Right renal cortex interstitium (tissue), 3 donors: Measurements from ENCODE around the gene MKRN3. TPM values are rescaled to one million over a fixed set of nuclear protein-coding genes. Genes with fewer than 3 reads are reported as not detected.

Experiments used
- DNase-seq, 3 donors: peaks; one replicate each; pipeline ENCODE4 v3.0.0-alpha.2; 2013; ENCODE audit warnings: low read depth in 3 of 3, low spot score in 2 of 3
- polyA plus RNA-seq, 3 donors: library from polyadenylated mRNA; unstranded; fragments of 120-200 nt; gene quantifications; one replicate each; pipeline ENCODE4 v1.2.1, GENCODE V29; 2013; ENCODE audit not compliant: insufficient read length in 3 of 3

MKRN3 gene
- polyA plus RNA-seq, result 1 to 10 TPM in 2 of 3 donors, under 1 TPM in 1; 0.89 to 1.9 (median 1.8) TPM

DNA sequence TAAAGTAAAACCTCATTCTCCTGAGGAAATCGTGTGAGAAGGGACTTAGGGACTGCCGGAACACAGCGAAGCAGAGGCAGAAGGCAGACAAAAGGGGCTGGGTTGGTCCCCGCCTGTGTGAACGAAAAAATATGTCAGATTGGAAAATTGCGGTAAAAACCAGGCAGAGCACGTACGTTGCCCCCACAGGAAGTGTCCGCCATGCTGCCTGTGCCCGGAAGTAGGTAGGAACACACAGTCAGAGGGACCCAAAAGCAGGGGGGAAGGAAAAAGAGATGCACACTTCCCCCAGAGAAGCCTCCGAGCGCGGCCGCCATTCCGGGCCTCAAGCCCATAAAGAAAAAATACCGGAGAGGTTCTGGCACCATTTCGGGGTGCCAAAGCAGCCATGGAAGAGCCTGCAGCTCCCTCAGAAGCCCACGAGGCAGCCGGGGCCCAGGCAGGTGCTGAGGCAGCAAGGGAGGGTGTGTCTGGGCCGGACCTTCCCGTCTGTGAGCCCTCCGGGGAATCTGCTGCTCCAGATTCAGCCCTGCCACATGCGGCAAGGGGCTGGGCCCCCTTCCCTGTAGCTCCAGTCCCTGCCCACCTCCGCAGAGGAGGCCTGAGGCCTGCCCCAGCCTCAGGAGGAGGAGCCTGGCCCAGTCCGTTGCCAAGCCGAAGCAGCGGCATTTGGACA is at the start of gene MKRN3:
MKRN3 (plus strand) TSS at position 280 of the 676 bp plus-strand sequence; CDS start at position 389, 109 bp downstream.
- no peak for DNase-seq

DNA sequence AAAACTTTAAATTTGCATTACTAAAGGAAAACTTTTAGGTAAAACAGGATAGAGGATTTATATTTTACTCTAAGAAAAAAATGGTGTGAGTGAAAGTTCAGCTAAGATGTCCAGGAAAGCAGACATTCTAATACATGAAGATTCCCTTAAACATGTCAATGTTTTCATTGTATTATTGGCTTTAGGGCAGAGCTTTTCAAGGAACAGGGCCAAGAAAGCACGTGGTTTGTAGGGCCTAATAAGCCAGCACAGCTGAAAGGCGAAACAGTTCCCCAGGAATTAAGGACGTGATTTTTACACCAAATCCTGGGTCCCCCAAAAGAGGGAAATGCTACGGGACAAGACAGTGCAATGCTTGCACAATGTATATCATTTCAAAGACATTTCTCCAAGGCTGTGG is 48.6 kb upstream of the MKRN3 start:
- no peak for DNase-seq

DNA sequence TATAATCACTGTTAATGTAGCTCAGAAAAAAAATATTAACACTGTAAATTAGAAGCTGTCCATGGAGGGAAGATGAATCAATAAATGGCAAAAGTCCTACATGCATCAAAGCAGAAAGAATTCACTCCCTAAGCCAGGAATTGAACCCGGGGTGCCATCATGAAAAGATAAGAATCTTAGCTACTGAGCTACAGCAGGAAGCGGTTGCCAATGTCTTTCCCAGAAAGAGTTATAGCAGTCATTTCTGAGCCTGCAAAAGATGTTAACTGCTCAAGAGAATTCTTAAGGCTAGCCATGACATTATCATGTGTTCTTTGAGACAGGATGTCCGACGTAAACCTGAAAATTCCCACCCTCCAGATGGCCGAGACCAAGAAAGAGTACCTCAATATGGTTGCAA is 47.4 kb upstream of the MKRN3 start:
- DNase-seq, result no peak

DNA sequence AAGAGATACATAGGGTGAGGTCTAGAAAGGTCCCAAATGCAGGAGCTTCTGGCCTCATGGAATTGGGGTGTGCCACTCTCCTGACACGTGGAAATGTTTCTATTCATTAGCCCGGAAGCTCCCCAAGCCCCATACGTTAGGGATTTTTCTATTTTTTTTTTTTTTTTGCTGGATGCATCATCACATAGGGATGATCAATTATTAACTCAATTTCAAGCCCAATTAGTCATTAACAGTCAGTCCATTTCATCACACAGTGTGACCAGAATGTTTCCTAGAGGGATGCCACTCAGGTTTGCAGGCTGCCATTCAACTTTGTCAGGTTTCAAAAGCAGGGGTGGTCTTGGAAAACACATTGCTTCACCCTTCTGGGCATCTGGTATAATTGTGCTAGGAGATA is 40.7 kb upstream of the MKRN3 start:
- no peak for DNase-seq

DNA sequence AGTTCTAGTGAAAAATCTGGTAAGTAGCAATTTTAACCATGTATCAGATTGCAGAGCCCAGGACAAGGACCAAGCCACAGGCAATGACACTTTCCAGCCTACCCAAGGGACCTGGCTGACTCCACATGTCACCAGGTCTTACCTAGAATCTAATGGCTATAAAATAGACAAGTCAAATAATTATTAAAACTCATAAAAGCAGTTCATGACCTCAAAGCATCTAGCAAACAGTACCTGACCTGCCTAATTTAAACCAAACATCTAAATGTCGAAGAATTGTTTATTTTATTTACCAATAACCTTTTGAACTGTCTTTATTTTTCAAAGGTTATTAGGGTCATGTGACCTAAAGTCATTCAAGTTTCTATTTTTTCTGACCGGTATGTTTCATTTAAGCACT is 35.6 kb upstream of the MKRN3 start:
- no peak for DNase-seq

DNA sequence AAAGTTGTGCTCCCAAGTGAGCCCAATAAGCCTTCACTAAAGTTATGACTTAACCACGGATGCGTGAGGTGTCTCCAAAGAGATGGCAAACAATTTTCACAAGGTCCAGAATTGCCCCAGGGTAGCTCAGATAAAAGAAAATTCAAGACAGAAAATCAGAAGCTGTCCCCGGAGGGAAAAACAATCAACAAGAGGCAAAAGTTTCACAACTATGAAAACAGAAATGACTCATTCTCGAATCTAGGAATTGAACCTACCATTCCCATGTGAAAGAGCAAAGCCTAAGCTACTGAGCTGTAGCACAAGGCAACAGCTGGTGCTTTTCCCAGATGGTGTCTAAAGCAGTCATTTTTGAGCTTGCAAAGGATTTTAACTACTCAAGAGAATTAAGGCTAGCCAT is 33.5 kb upstream of the MKRN3 start:
- no peak for DNase-seq

DNA sequence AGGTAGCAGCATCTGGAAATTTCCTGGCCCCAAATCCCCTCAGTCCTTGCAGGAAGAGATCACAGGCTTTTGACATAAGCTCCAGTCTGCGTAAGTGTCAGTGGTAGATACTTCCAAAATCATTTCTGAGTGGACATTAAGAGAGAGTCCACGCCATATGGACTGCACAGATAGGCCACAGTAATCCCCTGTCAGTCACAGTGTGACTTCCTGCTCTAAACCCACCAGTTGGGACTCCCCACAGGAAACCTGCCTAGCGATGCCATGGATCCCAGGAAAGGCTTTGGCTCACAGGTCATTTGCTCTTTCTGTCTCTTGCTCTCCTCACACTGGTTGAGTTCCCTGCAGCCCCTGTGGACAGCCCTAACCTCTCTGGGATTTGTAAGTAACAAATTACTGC is 28.8 kb upstream of the MKRN3 start:
- DNase-seq, result no peak

DNA sequence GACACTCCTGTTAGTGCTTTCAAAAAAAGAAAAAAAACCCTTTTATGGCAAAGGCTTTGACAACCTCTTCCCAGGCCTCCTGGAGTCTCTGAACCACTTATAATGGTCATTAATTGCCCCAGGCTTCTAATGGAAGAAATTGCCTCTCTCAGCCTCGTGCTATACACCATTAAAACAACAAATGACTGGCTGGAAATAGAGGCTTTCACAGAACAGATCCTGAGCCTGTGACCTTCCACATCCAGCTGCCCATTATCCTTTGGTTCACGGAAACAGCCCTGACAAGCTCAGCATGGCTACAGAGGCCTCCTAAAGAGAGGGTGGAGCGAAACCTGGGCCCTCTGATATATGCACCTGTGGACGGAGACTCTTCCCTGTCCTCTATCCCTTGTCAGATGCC is 26.8 kb upstream of the MKRN3 start:
- DNase-seq, result no peak

DNA sequence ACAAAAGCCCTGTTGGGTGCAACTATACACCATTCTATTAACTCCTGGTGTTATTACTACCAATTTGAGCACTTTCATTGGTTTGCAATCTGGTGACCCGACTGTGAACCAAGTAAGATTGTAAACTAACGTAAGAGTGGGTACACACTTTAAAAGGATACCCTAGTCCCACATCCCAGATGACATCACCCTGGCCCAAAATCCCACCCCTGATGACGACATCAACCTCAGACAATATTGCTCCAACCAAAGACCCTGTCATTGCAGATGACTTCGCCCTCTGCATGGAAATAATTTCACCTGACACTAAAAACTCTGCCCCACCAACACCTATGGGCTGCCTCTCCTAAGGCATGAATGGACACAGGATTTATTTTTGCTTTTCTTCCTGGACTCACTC is 25.6 kb upstream of the MKRN3 start:
- DNase-seq, result no peak

DNA sequence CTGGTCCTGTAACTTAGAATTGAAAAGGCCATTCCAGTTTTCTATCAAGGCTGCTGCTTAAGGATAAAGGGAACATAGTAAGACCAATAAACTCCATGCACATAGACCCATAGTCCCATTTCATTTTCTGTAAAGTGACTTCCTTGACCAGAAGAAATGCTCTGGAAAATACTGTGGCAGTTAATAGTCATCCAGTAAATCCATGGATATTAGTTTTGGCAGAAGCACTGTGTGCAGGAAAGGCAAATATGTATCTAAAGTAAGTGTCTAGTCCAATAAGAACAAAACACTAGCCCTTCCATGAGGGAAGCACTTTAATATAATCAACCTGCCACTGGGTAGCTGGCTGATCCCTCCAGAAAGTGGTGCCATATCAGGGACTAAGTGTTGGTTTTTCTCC is 19.3 kb upstream of the MKRN3 start:
- DNase-seq, result no peak

DNA sequence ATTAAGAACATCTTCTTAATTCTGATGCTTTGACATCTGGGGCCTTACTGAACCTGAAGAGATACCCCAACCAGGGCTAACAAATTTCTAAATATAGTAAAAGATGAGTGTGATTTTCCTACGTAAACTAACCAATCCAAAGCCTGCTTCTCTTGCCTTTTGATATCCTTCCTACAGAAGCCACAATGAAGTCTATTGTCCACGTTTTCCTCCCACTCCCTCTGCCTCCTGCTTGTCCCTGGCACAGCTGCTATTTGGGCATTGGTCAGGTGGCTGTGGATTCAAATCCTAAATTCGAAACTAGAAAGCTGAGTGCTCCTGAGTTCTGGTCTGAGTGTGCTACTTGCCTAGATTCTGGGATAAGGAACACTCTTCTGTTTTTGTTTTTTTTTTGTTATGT is 17.4 kb upstream of the MKRN3 start:
- DNase-seq, result no peak

DNA sequence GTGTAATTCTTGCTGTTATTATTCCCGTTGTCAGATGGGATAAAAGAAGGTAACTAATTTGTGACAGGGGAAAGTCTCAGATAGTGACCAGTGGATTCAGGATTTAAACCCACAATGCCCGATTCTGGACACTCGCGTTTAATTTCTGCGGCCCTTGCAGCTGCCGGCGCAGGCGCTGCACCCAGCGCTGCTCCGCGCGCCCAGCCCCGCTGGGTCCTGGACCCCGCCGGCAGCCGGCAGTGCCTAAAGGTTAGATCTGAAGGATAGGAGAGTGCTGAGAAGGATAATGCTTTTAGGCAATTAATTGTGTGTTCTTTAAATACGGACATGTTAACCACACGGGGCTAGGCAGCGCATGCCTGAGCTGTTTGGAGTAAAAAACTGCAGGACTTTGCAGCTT is 3.6 kb upstream of the MKRN3 start:
- no peak for DNase-seq

DNA sequence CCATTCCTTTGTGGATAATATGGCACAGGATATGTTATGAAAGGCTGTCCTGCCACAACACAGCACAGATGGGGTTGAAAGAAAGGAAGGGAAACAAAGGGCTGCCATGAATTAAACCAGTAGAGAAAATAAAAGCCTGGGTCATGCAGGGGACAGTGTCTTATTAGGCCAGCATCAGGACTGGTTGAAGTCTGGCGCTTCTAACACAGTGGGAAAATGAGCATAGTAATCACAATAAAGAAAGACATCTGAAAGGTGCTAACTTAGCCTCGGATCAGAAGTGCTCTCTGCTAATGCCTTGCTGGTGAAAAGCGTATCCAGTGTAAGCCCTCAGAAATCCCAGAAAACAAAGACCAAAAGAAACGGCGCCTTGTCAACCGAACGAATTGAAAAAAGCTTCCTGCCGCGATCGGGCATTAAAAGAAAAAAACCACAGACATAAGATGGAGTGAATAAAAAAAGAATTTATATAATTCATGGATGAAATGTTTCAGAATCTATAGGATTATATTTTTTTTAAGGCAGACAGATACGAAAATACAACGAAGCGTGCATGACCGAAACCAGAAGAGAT is 566 bp upstream of the MKRN3 start:
- DNase-seq, result no peak

DNA sequence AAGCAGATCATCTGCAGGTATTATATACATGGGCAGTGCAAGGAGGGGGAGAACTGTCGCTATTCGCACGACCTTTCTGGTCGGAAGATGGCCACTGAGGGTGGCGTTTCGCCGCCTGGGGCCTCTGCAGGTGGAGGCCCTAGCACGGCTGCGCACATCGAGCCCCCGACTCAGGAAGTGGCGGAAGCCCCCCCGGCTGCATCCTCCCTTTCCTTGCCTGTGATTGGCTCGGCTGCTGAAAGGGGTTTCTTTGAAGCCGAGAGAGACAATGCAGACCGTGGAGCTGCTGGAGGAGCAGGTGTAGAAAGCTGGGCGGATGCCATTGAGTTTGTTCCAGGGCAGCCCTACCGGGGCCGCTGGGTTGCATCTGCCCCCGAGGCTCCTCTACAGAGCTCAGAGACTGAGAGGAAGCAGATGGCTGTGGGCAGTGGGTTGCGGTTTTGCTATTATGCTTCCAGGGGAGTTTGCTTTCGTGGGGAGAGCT is 639 bp downstream of the MKRN3 start:
- no peak for DNase-seq

DNA sequence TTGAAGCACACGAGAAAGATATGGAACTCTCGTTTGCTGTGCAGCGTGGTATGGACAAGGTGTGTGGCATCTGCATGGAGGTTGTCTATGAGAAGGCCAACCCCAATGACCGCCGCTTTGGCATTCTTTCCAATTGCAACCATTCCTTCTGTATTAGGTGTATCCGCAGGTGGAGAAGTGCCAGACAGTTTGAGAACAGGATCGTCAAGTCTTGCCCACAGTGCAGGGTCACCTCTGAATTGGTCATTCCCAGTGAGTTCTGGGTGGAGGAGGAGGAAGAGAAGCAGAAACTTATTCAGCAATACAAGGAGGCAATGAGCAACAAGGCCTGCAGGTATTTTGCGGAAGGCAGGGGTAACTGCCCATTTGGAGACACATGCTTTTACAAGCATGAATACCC is 1.2 kb downstream of the MKRN3 start:
- no peak for DNase-seq

DNA sequence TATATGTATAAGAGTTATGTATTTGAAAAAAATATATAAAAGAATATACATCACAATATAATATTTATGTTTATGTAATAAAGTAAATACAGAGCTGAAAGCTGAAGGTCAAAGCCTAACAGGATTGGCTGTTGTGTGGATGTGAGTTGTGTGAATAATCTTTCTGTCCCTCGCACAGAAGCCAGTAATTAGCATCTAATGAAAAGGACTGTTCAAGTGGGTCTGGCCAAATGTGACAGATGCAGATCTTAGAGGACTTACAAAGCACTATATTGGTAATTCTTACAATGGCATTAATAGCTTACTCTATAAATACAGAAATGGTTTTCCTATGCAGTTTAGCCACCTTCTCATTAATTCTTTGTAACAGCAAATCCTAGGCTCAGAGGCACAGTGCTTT is 2.4 kb downstream of the MKRN3 start:
- no peak for DNase-seq

DNA sequence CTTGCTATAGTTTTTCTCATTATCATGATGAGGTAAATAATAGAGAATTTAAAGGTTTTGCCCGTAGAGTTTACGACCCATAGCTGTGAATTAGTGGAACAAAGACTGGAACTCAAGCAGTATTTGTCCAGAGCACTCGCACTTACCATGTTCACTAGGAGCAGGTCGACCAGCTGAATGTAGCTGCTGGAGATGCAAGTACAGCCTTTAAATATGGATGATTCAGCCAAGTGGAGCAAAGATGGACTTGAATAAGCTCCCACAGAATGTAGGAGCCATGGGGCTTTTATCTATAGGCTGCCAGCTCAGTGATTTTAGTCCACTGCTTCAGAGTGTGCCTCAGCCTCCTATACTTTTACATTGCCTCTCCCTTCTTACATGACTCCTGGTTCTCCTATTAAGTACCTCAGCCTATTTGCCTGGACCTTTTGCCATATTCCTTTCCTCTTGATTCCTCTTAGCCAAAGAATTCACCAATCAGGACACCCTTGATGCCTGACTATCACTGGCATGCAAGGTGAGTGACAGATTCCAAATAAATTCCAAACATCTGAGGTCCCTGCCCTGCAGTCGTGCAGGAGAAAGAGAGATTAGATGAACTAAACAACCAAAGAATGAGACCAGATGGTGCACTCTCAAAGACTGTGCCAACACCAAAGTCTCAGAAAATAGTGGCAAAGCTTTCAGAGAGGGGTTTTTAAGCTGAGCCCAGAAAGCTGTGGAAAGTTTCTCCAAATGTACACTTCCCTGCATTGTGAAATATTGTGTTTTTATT is 3.9 kb downstream of the MKRN3 start:
- DNase-seq, result no peak

DNA sequence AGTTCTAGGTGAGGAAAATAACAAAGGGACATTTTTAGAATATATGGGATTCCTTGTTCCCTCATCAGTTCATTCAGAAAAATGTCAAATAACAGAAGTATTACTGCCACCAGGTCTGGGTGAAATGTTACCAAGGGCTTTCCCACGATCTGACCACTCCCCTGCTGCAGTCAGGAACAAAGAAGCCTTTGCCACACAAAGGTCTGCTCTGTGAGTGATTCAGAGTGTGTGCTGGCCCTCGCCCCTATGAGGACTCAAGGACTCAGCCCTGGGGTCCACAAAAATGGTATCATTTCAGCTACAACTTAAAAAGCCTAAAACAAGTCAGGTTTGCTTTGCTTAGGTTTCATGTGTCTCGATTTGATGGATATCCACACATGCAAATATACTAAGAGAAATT is 5.0 kb downstream of the MKRN3 start:
- no peak for DNase-seq

DNA sequence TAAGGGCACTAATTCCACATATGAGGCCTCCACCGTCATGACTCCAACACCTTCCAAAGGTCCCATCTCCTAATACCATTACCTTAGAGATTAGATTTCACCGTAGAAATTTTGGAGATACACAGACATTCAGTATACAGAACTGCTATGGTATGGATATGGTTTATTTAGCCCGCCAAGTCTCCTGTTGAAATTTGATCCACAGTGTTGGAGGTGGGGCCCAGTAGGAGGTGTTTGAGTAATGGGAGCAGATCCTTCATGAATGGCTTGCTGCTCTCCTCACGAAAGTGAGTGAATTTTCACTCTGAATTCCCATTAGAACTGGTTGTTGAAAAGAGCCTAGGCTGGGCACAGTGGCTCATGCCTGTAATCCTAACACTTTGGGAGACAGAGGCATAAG is 7.4 kb downstream of the MKRN3 start:
- no peak for DNase-seq

DNA sequence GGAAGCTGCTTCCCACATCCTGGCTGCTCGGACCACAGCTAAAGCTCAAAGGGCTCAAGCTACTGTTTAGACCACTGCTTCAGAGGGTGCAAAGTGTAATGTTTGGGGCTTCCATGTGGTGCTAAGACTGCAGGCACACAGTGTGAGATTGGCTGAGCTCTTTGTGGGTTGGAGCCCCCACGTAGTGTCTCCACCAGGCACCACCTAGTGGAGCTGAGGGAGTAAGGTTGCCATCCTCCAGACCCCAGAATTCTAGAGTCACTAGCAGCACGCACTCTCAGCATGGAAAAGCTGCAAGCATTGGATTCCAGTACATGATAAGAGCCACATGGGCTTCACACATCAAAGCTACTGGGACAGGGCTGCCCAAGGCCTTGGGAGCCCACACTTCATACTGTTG is 9.3 kb downstream of the MKRN3 start:
- DNase-seq, result no peak

DNA sequence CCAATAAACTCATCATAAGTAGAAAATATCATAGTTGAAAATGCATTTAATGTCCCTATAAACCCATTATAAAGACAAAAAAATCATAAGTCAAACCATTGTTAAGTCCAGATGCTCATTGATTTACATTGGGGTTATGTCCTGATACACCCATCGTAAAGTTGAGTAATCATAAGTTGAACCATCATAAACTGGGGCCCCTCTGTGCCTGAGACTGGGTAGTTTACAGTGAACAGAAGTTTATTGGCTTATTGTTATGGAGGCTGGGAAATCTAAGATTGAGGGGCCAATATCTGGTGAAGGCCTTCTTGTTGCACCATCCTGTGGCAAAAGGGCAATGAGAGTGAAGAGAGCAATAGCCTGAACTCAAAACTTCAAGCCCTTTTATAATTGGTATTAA is 10.6 kb downstream of the MKRN3 start:
- no peak for DNase-seq
